GM12878 (cell line): ENCODE measurements around the gene OXT.

Experiments
- CTCF ChIP-seq, 3 experiments: IDR thresholded peaks in 2 of 3; conservative IDR thresholded peaks in 1 of 3; 2 replicates each; pipeline ENCODE4 v1.5.1; 2011; ENCODE audit warnings: low read depth in 3 of 3, low read length in 3 of 3, mild to moderate bottlenecking in 3 of 3, control low read depth in 2 of 3, moderate library complexity in 2 of 3, inconsistent platforms in 1 of 3, mixed read lengths in 1 of 3; ENCODE audit not compliant: control insufficient read depth in 2 of 3, insufficient read depth in 1 of 3; ENCODE audit errors: extremely low read depth in 1 of 3
- NKRF ChIP-seq: fragments of 450-650 bp; conservative IDR thresholded peaks from 2 replicates; pipeline ENCODE4 v1.6.1; 2017; ENCODE audit warnings: mild to moderate bottlenecking, moderate library complexity

- no peak for TF ChIP-seq CTCF (IDR thresholded peaks at IDR 0.05 in 2 of 3, conservative IDR thresholded peaks at IDR 0.05 in 1 of 3; ENCODE audit: control insufficient read depth in 2 of 3, extremely low read depth in 1 of 3, insufficient read depth in 1 of 3, low read depth in 3 of 3, low read length in 3 of 3)
- no peak for TF ChIP-seq NKRF
These were observed 29.5 kb upstream of the OXT start for GRCh38 chr20:3041854-3042409.
